Inflammatory macrophage treated with lipopolysaccharide for 4 hours (primary cell): ENCODE measurements around the gene WDR26.
"Not testable (repeated sequence)": the region's sequence is repeated elsewhere in the genome, so short reads cannot be mapped to it uniquely, and the experiment has no call there.

Experiments used
- DNase-seq: peaks from one replicate; pipeline ENCODE4 v3.0.0-alpha.2; 2020

The WDR26 gene

GRCh38 chr1:224434691-224435317 lies at the start of gene WDR26:
Gene WDR26 (minus strand): TSS chr1:224434797.
- DNase-seq, result peak; percentile 88

GRCh38 chr1:224483206-224483605 lies 48.6 kb upstream of the WDR26 start:
- not testable (repeated sequence) for DNase-seq

- no peak for DNase-seq
These were observed 48.0 kb upstream of the WDR26 start for GRCh38 chr1:224482619-224483018.

GRCh38 chr1:224481601-224482000 lies 47.0 kb upstream of the WDR26 start:
- no peak for DNase-seq

GRCh38 chr1:224480888-224481459 lies 46.4 kb upstream of the WDR26 start:
- DNase-seq, result not testable (repeated sequence)

GRCh38 chr1:224480200-224480599 lies 45.6 kb upstream of the WDR26 start:
- DNase-seq, result not testable (repeated sequence)

- DNase-seq, result no peak
These were observed 38.2 kb upstream of the WDR26 start for GRCh38 chr1:224472806-224473205.

- no peak for DNase-seq
These were observed 31.6 kb upstream of the WDR26 start for GRCh38 chr1:224466154-224466553.

- no peak for DNase-seq
These were observed 25.4 kb upstream of the WDR26 start for GRCh38 chr1:224459966-224460365.

- peak; percentile 71 for DNase-seq
These were observed 24.4 kb upstream of the WDR26 start for GRCh38 chr1:224458996-224459395.

- DNase-seq, result no peak
These were observed 23.7 kb upstream of the WDR26 start for GRCh38 chr1:224458296-224458695.

GRCh38 chr1:224457782-224458144 lies 23.2 kb upstream of the WDR26 start:
- DNase-seq, result no peak

- no peak for DNase-seq
These were observed 22.0 kb upstream of the WDR26 start for GRCh38 chr1:224456637-224456953.

GRCh38 chr1:224454402-224455055 lies 19.9 kb upstream of the WDR26 start:
- no peak for DNase-seq

GRCh38 chr1:224450561-224451350 lies 16.2 kb upstream of the WDR26 start:
- no peak for DNase-seq

- peak; percentile 24 for DNase-seq
These were observed 15.6 kb upstream of the WDR26 start for GRCh38 chr1:224450159-224450558.

GRCh38 chr1:224448453-224449017 lies 13.9 kb upstream of the WDR26 start:
- no peak for DNase-seq

- no peak for DNase-seq
These were observed 13.4 kb upstream of the WDR26 start for GRCh38 chr1:224447971-224448370.

- peak; percentile 69 for DNase-seq
These were observed 12.7 kb upstream of the WDR26 start for GRCh38 chr1:224447251-224447650.

GRCh38 chr1:224438989-224439388 lies 4.4 kb upstream of the WDR26 start:
- no peak for DNase-seq

- DNase-seq, result no peak
These were observed 1.4 kb upstream of the WDR26 start for GRCh38 chr1:224435999-224436398.

GRCh38 chr1:224435318-224435763 lies 744 bp upstream of the WDR26 start:
- DNase-seq, result peak; percentile 44
